Smooth muscle cell (in vitro differentiated cells): ENCODE results near the gene C2CD2. TPM values are rescaled to one million over a fixed set of nuclear protein-coding genes. Genes with fewer than 3 reads are reported as not detected.

Experiments used
- DNase-seq: peaks from one replicate; lab custom pipeline; 2025; ENCODE audit not compliant: unreplicated experiment; lab: John Stamatoyannopoulos, UW
- H2AFZ ChIP-seq: fragments of 200-600 bp; sonication (generic); 2 replicates; pipeline ENCODE4 v1.6.0; 2016; ENCODE audit warnings: antibody characterized with exemption, low read depth, mild to moderate bottlenecking
- H3F3A ChIP-seq: fragments of 200-600 bp; sonication (generic); 2 replicates; pipeline ENCODE4 v1.6.0; 2017; ENCODE audit warnings: antibody characterized with exemption, low read depth
- H3K27ac ChIP-seq: fragments of 200-600 bp; sonication (generic); 2 replicates; pipeline ENCODE4 v1.5.1; 2016; ENCODE audit warnings: low read depth, mild to moderate bottlenecking
- H3K27me3 ChIP-seq: fragments of 200-600 bp; sonication (generic); 2 replicates; pipeline ENCODE4 v1.6.1; 2016; ENCODE audit warnings: low read depth, mild to moderate bottlenecking
- H3K36me3 ChIP-seq: fragments of 200-600 bp; sonication (generic); 2 replicates; pipeline ENCODE4 v1.5.1; 2016; ENCODE audit warnings: low read depth
- H3K4me1 ChIP-seq: fragments of 200-600 bp; sonication (generic); 2 replicates; pipeline ENCODE4 v1.5.1; 2016; ENCODE audit warnings: low read depth
- H3K4me2 ChIP-seq: fragments of 200-600 bp; sonication (generic); 2 replicates; pipeline ENCODE4 v1.6.0; 2016; ENCODE audit warnings: mild to moderate bottlenecking
- H3K4me3 ChIP-seq: fragments of 200-600 bp; sonication (generic); 2 replicates; pipeline ENCODE4 v1.5.1; 2016; ENCODE audit warnings: mild to moderate bottlenecking
- H3K79me2 ChIP-seq: fragments of 200-600 bp; sonication (generic); 2 replicates; pipeline ENCODE4 v1.6.0; 2016; ENCODE audit warnings: low read depth, mild to moderate bottlenecking
- H3K9ac ChIP-seq: fragments of 200-600 bp; sonication (generic); 2 replicates; pipeline ENCODE4 v1.6.0; 2016; ENCODE audit warnings: low read depth
- H3K9me3 ChIP-seq: fragments of 200-600 bp; sonication (generic); replicated peaks from 2 replicates; pipeline ENCODE4 v1.5.1; 2016; ENCODE audit warnings: low read depth
- H4K20me1 ChIP-seq: fragments of 200-600 bp; sonication (generic); 2 replicates; pipeline ENCODE4 v1.6.0; 2016; ENCODE audit warnings: low read depth
- CTCF ChIP-seq: fragments of 200-600 bp; sonication (generic); IDR thresholded peaks from 2 replicates; pipeline ENCODE4 v1.5.1; 2017; ENCODE audit warnings: borderline replicate concordance, mild to moderate bottlenecking, antibody characterized with exemption; ENCODE audit not compliant: insufficient read depth, poor library complexity, severe bottlenecking
- WGBS: methylation state at CpG from one replicate; pipeline ENCODE4 v1.1.7; 2016; ENCODE audit warnings: low lambda C conversion rate; 5-methylcytosine and 5-hydroxymethylcytosine counted together
- polyA plus RNA-seq: library from polyadenylated mRNA; unstranded; fragments of >200 nt; fragmentation: Nextera tagmentation; extraction: Ambion mirVana; gene quantifications from 2 replicates; pipeline ENCODE4 v1.2.1, GENCODE V29; 2016
- total RNA-seq: library from RNA; depleted of rRNA; stranded (reverse); fragments of >200 nt; gene quantifications from 2 replicates; pipeline ENCODE4 v1.2.3, GENCODE V29; 2014

Gene C2CD2
- total and polyA plus RNA-seq, 2 experiments from 2014 or later, result 3.4 to 6.1 TPM

- H3K36me3 ChIP-seq, result no peaks in the 10 kb centered on the region
- no peak overlapping the region for H2AFZ ChIP-seq
- no peak for DNase-seq
- no peaks in the 10 kb centered on the region for H3F3A ChIP-seq
- H3K4me3 ChIP-seq, result no peak overlapping the region
- H3K27me3 ChIP-seq, result no peaks in the 10 kb centered on the region
- H3K4me1 ChIP-seq, result no peaks in the 10 kb centered on the region
- no peak for TF ChIP-seq CTCF
- H3K27ac ChIP-seq, result no peak overlapping the region
- H3K4me2 ChIP-seq, result no peak overlapping the region
- H4K20me1 ChIP-seq, result no peaks in the 10 kb centered on the region
- no peak overlapping the region for H3K9ac ChIP-seq
- 84% methylated on average over 23 of the region's 23 CpGs for WGBS
- no peaks in the 10 kb centered on the region for H3K9me3 ChIP-seq
- H3K79me2 ChIP-seq, result no peaks in the 10 kb centered on the region
Measured at GRCh38 chr21:41903559-41904351, 50.1 kb downstream of the C2CD2 start.

GRCh38 chr21:41902946-41903345, 50.9 kb downstream of the C2CD2 start:
- Histone ChIP-seq H3K4me1 (no peaks in the 10 kb centered on the region), H3K4me3 (no peak overlapping the region), H3K9ac (no peak overlapping the region), H2AFZ (no peak overlapping the region), H3K36me3 (no peaks in the 10 kb centered on the region), H3K79me2 (no peaks in the 10 kb centered on the region), H3K9me3 (no peaks in the 10 kb centered on the region), H3K4me2 (no peak overlapping the region), H3K27ac (no peak overlapping the region), H3F3A (no peaks in the 10 kb centered on the region), H3K27me3 (no peaks in the 10 kb centered on the region), H4K20me1 (no peaks in the 10 kb centered on the region)
- WGBS, result 95% methylated on average over 8 of the region's 8 CpGs
- no peak for TF ChIP-seq CTCF
- DNase-seq, result no peak

DNA sequence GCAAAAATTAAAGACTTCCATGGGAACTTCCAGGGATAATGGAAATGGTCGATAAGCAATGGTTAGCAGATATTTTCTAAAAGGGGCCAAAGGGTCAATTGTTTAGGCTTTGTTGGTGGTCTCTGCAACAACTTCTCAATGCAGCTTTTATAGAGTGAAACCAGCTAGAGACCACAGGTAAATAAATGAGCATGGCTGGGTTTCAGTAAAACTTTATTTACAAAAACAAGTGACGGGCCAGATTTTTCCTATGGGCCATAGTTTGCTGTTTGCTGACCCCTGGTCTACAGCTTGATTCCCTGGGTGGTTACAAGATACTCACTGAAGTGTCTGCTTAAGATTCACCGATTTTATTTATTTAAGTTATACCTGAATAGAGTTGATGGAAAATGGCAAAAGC, 52.0 kb downstream of the C2CD2 start:
- no peaks in the 10 kb centered on the region for H4K20me1 ChIP-seq
- H3K4me2 ChIP-seq, result no peak overlapping the region
- H3K4me1 ChIP-seq, result peaks cover 6% of the 10 kb centered on the region
- 96% methylated on average over 3 of the region's 3 CpGs for WGBS
- no peak overlapping the region for H2AFZ ChIP-seq
- no peaks in the 10 kb centered on the region for H3K36me3 ChIP-seq
- H3K9ac ChIP-seq, result no peak overlapping the region
- H3K27ac ChIP-seq, result no peak overlapping the region
- TF ChIP-seq CTCF, result no peak
- no peaks in the 10 kb centered on the region for H3K27me3 ChIP-seq
- H3K79me2 ChIP-seq, result no peaks in the 10 kb centered on the region
- no peak overlapping the region for H3K4me3 ChIP-seq
- no peaks in the 10 kb centered on the region for H3F3A ChIP-seq
- no peak for DNase-seq
- H3K9me3 ChIP-seq, result no peaks in the 10 kb centered on the region

- 94% methylated on average over 12 of the region's 12 CpGs for WGBS
- TF ChIP-seq CTCF, result no peak
Measured at GRCh38 chr21:41901099-41901498, 52.7 kb downstream of the C2CD2 start.

More at GRCh38 chr21:41901099-41901498, 52.7 kb downstream of the C2CD2 start:
- Histone ChIP-seq H3K36me3 (no peaks in the 10 kb centered on the region), H3K9ac (no peak overlapping the region), H3K27me3 (no peaks in the 10 kb centered on the region), H3F3A (no peaks in the 10 kb centered on the region), H3K79me2 (no peaks in the 10 kb centered on the region), H4K20me1 (no peaks in the 10 kb centered on the region), H3K4me3 (no peak overlapping the region), H3K4me2 (no peak overlapping the region), H2AFZ (no peak overlapping the region), H3K4me1 (peaks cover 6% of the 10 kb centered on the region), H3K27ac (no peak overlapping the region), H3K9me3 (no peaks in the 10 kb centered on the region)
- no peak for DNase-seq
